Left ventricle myocardium superior (tissue), 1 donor: ENCODE measurements around the gene NR0B2. TPM values are rescaled to one million over a fixed set of nuclear protein-coding genes. Genes with fewer than 3 reads are reported as not detected.
A peak's percentile ranks its signal among the peaks of the same experiment; 100 is the strongest.
"Not testable (repeated sequence)": the region's sequence is repeated elsewhere in the genome, so short reads cannot be mapped to it uniquely, and the experiment has no call there.

Experiments used
- ATAC-seq: fragments of 200-7000 bp; cut with Tn5 transposase; one replicate; pipeline ENCODE4 v1.9.1; 2020; ENCODE audit warnings: mild to moderate bottlenecking, moderate library complexity
- DNase-seq: peaks from one replicate; pipeline ENCODE4 v3.0.0-alpha.2; 2020
- intact Hi-C: fragments of 100-400 bp; cut with micrococcal nuclease; formaldehyde crosslinking; loops from one replicate; pipeline ENCODE4 v1.11.0; 2022
- long read RNA-seq: library from polyadenylated mRNA; unstranded; transcript quantifications from one replicate; pipeline ENCODE4 v2.0.0, GENCODE V29; 2021
- total RNA-seq: library from RNA; stranded (reverse); fragmentation: NEBNext Ultra II Directional; extraction: Animal tissue kit (Norgen Biotek cat#: 25700); gene quantifications from one replicate; pipeline ENCODE4 v1.2.1, GENCODE V29; 2021
- donor health status: DM: no; HTN: yes; CAD: no; lungs with severe emphysema.

Gene NR0B2
- total RNA-seq: 5.3 TPM
- long read RNA-seq, transcript NR0B2-201 (2 exons, 1,156 nt): major isoform, 8 of 8 reads
- long read RNA-seq, partial matches to known transcripts: 0 of 8 reads
- long read RNA-seq, other reads (novel, unspliced or antisense): 0 of 8 reads

- DNase-seq (peak; percentile 78), ATAC-seq (peak; percentile 88)
- intact Hi-C loops: no loop called here
These were observed at the start of gene NR0B2 for GRCh38 chr1:26913754-26914619. Gene NR0B2, minus strand, starts transcription at chr1:26913975. Its CDS starts 35 bp downstream, at chr1:26913940.

DNA sequence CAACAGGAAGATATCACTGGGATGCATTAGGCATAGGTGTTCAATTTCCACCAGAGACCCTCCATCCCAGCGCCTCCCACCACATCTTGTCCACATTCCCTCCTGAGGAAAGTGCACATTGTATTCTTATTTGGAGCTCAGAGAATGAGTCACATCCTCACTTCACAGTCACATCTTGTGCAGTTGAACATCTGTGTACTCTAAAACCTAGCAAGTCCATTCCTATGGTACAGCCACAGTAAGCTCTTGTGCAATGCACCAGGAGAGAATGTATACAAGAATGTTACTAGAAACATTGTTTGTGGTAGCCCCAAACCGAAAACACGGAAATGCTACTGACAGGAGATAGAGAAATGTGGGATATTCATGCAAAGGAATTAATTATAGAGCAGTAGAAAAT is 48.1 kb upstream of the NR0B2 start:
- ATAC-seq (no peak), DNase-seq (no peak)
- intact Hi-C loops: no loop called here

GRCh38 chr1:26960625-26960966 is 46.8 kb upstream of the NR0B2 start:
- intact Hi-C loops: no loop called here
- DNase-seq (no peak), ATAC-seq (no peak)

GRCh38 chr1:26959722-26960624 is 46.2 kb upstream of the NR0B2 start, which contains the start of gene KDF1:
Gene KDF1, minus strand, starts transcription at chr1:26960468. Its CDS starts 8,088 bp downstream, at chr1:26952380.
- intact Hi-C loops: no loop called here
- ATAC-seq (peak; percentile 58), DNase-seq (peak; percentile 40)

GRCh38 chr1:26959270-26959669 is 45.5 kb upstream of the NR0B2 start:
- intact Hi-C loops: no loop called here
- no peak for ATAC-seq
- DNase-seq: no peak

GRCh38 chr1:26957306-26957705 is 43.5 kb upstream of the NR0B2 start:
- intact Hi-C loops: no loop called here
- ATAC-seq (no peak), DNase-seq (no peak)

- DNase-seq (no peak), ATAC-seq (no peak)
- intact Hi-C loops: no loop called here
These were observed 42.5 kb upstream of the NR0B2 start for GRCh38 chr1:26956321-26956720.

DNA sequence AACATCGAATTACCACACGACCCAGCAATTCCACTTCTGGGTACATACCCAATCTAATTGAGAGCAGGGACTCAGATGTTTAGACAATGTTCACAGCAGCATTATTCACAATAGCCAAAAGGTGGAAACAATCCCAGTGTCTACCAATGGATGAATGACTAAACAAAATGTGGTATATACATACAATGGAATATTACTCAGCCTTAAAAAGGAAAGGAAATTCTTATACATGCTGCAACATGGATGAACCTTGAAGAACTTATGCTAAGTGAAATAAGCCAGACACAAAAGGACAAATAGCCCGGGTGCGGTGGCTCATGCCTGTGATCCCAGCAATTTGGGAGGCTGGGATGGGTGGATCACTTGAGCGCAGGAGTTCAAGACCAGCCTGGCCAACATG is 39.6 kb upstream of the NR0B2 start:
- intact Hi-C loops: no loop called here
- DNase-seq (no peak), ATAC-seq (no peak)

DNA sequence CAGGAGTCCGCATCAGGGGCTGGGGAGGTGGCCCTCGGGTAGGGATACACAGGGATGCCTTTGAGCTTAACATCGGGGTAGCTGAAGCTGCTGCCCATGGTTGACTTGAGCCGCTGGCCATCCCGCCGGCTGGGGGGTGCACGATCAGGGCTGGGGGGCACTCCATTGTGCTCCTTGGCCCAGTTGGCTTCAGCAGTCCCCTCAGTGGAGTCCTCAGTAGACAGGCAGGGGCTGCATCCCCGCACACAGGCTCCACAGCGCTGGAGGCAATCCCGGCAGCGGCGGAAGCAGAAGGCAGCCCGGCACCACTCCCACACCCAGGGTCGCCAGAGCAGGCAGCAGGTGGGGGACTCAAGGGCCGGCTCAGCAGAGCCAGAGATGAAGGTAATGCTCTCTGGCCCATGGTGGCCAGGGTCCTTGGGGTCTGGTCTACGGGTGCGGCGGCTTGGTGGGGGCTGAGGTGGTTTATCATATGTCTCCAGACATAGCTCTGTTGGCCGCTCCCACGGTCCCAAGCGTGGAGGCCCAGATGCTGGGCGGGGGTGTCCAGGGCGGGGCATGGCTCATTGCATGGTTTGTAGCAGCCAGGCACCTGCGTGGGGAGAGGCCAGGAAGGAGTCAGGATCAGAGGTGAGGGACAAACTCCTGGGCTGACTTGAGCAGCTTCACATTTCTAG is 38.2 kb upstream of the NR0B2 start:
- intact Hi-C loops: no loop called here
- ATAC-seq (no peak), DNase-seq (no peak)

DNA sequence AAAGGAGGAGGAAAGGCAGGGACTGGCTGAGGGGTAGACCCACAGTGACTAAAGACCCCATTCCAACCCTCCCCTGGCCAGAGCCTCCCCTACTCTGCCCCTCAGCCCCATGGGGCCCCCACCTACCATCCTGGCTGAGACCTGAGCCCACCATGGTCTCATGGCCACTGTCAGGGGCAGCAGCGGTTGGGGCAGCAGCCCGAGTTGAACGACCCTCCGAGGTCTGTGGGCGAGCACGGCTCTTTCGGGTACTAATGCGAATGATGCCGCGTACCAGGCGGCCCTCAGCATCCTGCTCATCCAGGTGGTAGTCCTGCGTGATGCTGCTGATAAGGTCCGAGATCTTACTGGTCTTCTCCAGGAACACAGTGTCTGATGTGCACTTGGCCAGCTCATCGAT is 37.4 kb upstream of the NR0B2 start:
- DNase-seq (no peak), ATAC-seq (no peak)
- intact Hi-C loops: no loop called here

DNA sequence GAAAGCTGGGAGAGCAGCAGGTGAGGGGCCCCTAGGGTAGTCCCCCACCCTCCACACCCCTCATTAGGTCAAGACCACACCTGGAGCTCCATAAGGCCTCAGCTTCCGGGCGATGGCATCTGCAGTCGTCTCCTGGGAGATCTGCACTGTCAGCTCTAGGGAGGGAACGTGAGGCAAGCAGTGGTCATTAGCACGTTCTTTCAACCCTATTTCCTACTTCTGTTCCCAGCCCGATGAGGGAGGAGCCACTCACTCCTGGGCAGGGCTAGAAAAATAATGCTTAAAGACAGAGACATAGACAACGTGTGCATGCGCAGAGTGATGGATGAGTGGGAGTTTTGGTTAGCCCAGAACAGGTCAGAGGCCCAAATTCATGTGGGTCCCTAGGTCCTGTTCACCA is 36.8 kb upstream of the NR0B2 start:
- intact Hi-C loops: no loop called here
- no peak for DNase-seq
- no peak for ATAC-seq

DNA sequence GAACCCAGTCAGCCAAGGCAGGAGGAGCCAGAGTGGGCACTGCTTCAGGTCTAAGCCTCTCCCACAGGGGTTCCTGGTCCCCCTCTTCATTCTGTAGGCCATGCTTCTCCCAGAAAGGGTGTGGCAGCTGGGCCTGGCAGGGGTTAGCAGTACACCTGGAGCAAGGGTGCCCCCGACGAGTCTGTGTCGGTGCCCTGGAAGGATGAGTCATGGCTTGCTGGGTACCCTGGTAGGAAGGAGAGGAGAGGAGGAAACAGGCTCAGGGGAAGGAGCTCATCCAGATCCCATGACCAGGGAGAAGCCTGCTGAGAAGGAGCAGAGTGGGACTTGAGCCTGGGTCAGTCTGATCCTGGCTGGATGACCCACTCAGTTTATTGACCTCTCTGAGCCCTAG is 36.1 kb upstream of the NR0B2 start:
- DNase-seq: no peak
- intact Hi-C loops: no loop called here
- peak; percentile 3 for ATAC-seq

- DNase-seq (no peak), ATAC-seq (peak; percentile 76)
- intact Hi-C loops: no loop called here
These were observed 35.6 kb upstream of the NR0B2 start for GRCh38 chr1:26949266-26949925.

- DNase-seq, intact Hi-C loops, ATAC-seq: not testable (repeated sequence)
These were observed 34.9 kb upstream of the NR0B2 start for GRCh38 chr1:26948725-26949057.

GRCh38 chr1:26946270-26946669 is 32.5 kb upstream of the NR0B2 start:
- no peak for DNase-seq

DNA sequence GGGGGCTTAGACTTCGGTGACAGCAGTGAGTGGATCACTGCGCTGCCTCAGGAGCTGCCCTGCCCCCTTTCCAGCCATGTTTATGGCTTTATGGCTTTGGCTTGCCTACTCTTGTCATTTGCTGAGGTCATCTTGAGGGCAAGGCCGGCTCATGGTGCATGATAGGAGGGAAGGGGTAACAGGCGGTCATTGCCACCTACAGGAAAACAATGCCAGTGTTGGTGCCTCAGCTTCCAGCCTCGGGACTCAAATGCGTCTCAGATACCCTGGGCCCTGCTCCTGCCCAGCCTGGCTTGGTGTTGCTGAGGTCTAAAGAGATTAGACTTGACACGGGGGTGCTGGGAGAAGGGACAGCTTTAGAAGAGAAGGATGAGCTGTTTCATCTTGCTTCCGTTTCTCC is 32.0 kb upstream of the NR0B2 start:
- no peak for DNase-seq
- intact Hi-C loops: no loop called here
- peak; percentile 44 for ATAC-seq

More at GRCh38 chr1:26946270-26946669, 32.5 kb upstream of the NR0B2 start:
- peak; percentile 26 for ATAC-seq
- intact Hi-C loops: no loop called here

DNA sequence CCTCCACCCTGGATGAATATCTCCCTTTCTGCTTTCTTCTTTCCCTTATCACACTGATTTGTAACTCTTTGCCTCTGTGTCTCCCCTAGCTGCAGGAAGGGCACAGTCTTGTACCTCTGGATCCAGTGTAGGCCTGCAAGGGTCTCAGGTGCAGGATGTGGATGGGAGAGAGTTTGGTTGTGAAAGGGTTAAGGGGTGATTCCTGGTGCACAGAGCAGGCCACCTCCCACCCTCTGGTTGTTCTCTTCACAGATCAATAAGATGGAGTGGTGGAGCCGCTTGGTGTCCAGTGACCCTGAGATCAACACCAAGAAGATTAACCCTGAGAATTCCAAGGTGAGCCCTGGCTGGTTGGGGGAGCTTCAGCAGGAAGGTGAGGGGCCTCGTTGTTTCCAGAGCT is 31.4 kb upstream of the NR0B2 start:
- intact Hi-C loops: no loop called here
- DNase-seq: no peak
- ATAC-seq: no peak

DNA sequence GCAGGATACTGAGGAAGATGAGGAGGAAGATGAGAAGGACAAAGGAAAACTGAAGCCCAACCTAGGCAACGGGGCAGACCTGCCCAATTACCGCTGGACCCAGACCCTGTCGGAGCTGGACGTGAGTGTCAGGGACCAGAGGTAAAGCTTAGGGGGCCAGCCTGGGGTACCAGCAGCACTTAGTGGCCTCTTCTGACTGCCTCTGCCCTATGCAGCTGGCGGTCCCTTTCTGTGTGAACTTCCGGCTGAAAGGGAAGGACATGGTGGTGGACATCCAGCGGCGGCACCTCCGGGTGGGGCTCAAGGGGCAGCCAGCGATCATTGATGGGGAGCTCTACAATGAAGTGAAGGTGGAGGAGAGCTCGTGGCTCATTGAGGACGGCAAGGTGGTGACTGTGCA is 28.9 kb upstream of the NR0B2 start:
- intact Hi-C loops: no loop called here
- ATAC-seq: no peak
- no peak for DNase-seq

DNA sequence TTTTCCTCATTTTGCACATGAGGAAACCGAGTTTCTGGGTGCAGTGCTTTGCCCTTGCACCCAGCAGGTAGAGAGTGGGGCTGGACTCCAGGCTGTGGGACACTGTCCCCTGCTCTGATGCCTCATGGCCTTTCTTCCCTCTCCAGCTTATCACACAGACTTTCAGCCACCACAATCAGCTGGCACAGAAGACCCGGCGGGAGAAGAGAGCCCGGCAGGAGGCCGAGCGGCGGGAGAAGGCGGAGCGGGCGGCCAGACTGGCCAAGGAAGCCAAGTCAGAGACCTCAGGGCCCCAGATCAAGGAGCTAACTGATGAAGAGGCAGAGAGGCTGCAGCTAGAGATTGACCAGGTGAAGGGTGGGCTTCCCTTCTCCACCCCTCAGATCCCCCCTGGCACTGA is 27.5 kb upstream of the NR0B2 start:
- DNase-seq (no peak), ATAC-seq (peak; percentile 29)
- intact Hi-C loops: no loop called here
